ENCODE measurements around the gene S100A8.

The S100A8 gene

GRCh38 chr1:153346077-153346723 lies 44.7 kb downstream of the S100A8 start:
- DNase-seq (ENCODE audit: low read depth), result no peak

- DNase-seq (ENCODE audit: low read depth), result no peak
These were observed 45.4 kb downstream of the S100A8 start for GRCh38 chr1:153345187-153346076.

- no peak for DNase-seq (ENCODE audit: low read depth)
These were observed 46.2 kb downstream of the S100A8 start for GRCh38 chr1:153344718-153345025.

GRCh38 chr1:153343811-153344717 lies 46.8 kb downstream of the S100A8 start:
- no peak for DNase-seq (ENCODE audit: low read depth)

- DNase-seq (ENCODE audit: low read depth), result no peak
These were observed 47.7 kb downstream of the S100A8 start for GRCh38 chr1:153343040-153343681.

- no peak for DNase-seq (ENCODE audit: low read depth)
These were observed 48.7 kb downstream of the S100A8 start for GRCh38 chr1:153342178-153342577.

- no peak for DNase-seq (ENCODE audit: low read depth)
These were observed 49.4 kb downstream of the S100A8 start for GRCh38 chr1:153341431-153341934.

- no peak for DNase-seq (ENCODE audit: low read depth)
These were observed 50.5 kb downstream of the S100A8 start for GRCh38 chr1:153340356-153340755.
